ENCODE measurements around the gene SORBS2.

Gene SORBS2

DNA sequence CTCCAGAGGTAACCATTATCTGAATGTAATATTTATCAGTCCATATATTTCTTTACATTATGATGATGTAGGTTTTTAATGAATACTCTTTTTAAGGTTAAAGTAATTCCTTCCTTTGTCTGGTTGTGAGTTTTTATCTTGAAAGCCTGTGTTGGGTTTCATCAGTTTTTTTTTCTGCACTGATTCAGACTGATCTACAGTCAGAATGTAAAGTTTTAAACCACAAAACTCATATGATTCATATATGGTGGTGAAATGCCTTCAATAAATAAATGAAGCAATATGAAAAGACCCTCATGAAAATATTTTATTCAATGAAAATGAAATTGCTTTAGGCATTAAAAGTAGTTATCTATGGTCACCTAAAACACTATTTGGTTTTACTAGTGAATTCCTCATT, 47.1 kb downstream of the SORBS2 start:
- no peak for DNase-seq (ENCODE audit: low read depth)
- H3K4me3 ChIP-seq (ENCODE audit: low read depth, low read length) = no peak overlapping the region
- no peak for TF ChIP-seq CTCF (IDR thresholded peaks at IDR 0.05; ENCODE audit: low read depth, low read length, missing control alignments)

GRCh38 chr4:185761352-185762235, 50.4 kb downstream of the SORBS2 start:
- TF ChIP-seq CTCF (IDR thresholded peaks at IDR 0.05; ENCODE audit: low read depth, low read length, missing control alignments) = no peak

DNA sequence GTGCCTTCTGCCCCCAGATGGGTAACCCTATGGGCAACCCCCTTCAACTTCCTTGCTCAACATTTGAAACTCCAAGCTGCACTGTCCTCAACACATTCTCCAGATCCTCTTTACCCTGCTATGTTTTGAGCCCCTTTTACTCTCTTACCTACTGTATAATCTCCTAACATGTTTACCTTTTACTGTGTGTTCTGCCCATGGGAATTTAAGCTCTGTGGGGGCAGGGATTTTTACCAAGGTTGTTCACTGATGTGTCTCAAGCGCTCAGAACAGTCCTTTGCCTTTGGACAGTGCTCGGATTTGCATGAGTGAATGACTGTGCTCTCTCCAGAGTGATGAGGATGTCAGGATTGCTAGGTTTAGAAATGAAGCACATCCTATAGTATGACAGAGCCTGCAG, 53.2 kb downstream of the SORBS2 start:
- DNase-seq (ENCODE audit: low read depth) = no peak
- no peak for TF ChIP-seq CTCF (IDR thresholded peaks at IDR 0.05; ENCODE audit: low read depth, low read length, missing control alignments)
- no peak overlapping the region for H3K4me3 ChIP-seq (ENCODE audit: low read depth, low read length)

More at GRCh38 chr4:185761352-185762235, 50.4 kb downstream of the SORBS2 start:
- no peak for DNase-seq (ENCODE audit: low read depth)
- H3K4me3 ChIP-seq (ENCODE audit: low read depth, low read length) = no peak overlapping the region

- no peak overlapping the region for H3K4me3 ChIP-seq (ENCODE audit: low read depth, low read length)
- TF ChIP-seq CTCF (IDR thresholded peaks at IDR 0.05; ENCODE audit: low read depth, low read length, missing control alignments) = no peak
- no peak for DNase-seq (ENCODE audit: low read depth)
Measured at GRCh38 chr4:185755451-185755850, 56.5 kb downstream of the SORBS2 start.

- TF ChIP-seq CTCF (IDR thresholded peaks at IDR 0.05; ENCODE audit: low read depth, low read length, missing control alignments) = no peak
- DNase-seq (ENCODE audit: low read depth) = no peak
- no peak overlapping the region for H3K4me3 ChIP-seq (ENCODE audit: low read depth, low read length)
Measured at GRCh38 chr4:185754961-185755360, 57.0 kb downstream of the SORBS2 start.

- H3K4me3 ChIP-seq (ENCODE audit: low read depth, low read length) = no peak overlapping the region
- DNase-seq (ENCODE audit: low read depth) = no peak
- no peak for TF ChIP-seq CTCF (IDR thresholded peaks at IDR 0.05; ENCODE audit: low read depth, low read length, missing control alignments)
Measured at GRCh38 chr4:185752872-185753271, 59.1 kb downstream of the SORBS2 start.

DNA sequence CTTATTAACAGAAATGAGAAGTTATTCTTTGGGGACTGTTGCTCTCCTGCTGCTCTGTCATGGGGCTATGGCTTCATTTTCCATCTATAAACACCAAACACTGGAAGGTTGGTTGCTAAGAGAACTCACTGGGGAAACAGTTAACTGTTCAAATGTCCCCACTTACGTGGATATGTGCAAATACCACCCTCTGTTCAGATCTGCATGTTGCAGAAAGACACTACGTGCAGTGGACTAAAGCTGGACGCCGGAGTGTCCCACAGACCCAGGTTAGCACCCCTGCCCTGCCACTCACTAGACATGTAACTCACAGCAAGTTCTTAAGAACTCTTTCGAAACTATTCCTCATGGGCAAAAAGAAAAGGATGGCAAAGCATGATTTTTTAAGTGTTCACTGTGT, 62.1 kb downstream of the SORBS2 start:
- DNase-seq (ENCODE audit: low read depth) = no peak
- TF ChIP-seq CTCF (IDR thresholded peaks at IDR 0.05; ENCODE audit: low read depth, low read length, missing control alignments) = no peak
- no peak overlapping the region for H3K4me3 ChIP-seq (ENCODE audit: low read depth, low read length)
